Measurements from ENCODE around the gene RAI1.

The RAI1 gene

DNA sequence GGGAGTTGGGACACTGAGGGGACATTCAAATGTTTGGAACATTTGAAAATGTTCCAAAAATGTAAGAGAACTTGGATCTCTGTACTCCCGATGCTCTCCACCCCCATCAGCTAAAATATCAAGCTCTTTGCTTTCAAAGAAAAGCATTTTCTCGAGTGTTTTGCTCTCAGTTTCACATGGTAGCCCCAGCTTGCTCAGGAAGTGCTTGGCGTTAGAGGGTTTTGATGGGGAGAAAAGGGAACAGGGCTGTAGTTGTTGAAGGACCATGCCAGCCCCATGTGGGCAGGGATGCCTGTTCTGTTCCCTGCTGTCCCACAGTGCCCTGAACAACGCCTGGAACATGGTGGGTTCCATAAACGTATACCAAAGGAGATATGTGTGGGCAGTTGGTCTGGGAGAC, 37.0 kb downstream of the RAI1 start:
- peaks cover 50% of the 10 kb centered on the region for H3K27me3 Mint-ChIP-seq
- H3K36me3 Mint-ChIP-seq = peaks cover 9% of the 10 kb centered on the region
- H3K4me1 Mint-ChIP-seq = peaks cover 36% of the 10 kb centered on the region
- no peaks in the 10 kb centered on the region for H3K9me3 Mint-ChIP-seq
- CTCF ChIA-PET = interaction anchor here (1.0 kb wide), 1 partner anchor 9 kb away, joined by 3 read pairs; no protein-coding TSS in a partner anchor
- H3K27ac Mint-ChIP-seq = no peak overlapping the region
- no peak for DNase-seq
- H3K4me3 Mint-ChIP-seq = no peak overlapping the region

DNA sequence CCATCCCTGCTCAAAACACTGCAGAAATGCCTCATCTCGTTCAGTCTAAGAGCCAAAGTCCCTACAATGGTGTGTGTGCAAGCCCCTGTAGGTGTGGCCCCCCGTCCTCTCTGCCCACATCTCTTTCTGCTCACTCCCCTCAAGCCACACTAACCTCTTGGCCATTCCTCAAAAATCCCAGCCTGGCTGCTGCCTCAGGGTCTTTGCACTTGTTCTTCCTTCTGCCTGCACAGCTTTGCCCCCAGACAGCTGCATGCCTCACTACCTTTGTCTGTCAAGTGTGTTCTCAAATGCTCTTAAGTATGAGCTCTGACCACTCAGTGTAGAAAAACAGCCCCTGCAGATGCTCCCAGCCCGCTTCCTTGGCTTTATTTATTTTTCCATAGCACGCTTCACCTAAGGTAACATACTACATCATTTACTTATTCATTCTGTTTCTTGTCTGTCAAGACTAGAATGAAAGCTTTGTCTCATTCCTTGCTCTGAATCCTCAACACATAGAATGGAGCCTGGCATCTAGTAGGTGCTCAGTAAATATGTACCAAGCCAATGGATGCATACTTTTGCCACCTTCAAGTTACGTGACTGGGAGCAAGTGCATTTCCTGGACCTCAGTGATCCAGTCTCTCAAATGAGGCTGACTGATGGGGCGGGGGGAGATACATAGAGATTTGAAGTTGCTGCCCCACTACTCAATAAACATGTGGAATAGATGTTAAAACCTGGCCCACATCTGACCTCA, 38.1 kb downstream of the RAI1 start:
- CTCF ChIA-PET = no interaction called here
- Mint-ChIP-seq H3K36me3 (peaks cover 10% of the 10 kb centered on the region), H3K27me3 (peaks cover 61% of the 10 kb centered on the region), H3K4me1 (peaks cover 35% of the 10 kb centered on the region), H3K4me3 (no peak overlapping the region), H3K27ac (no peak overlapping the region), H3K9me3 (no peaks in the 10 kb centered on the region)
- DNase-seq = no peak

DNA sequence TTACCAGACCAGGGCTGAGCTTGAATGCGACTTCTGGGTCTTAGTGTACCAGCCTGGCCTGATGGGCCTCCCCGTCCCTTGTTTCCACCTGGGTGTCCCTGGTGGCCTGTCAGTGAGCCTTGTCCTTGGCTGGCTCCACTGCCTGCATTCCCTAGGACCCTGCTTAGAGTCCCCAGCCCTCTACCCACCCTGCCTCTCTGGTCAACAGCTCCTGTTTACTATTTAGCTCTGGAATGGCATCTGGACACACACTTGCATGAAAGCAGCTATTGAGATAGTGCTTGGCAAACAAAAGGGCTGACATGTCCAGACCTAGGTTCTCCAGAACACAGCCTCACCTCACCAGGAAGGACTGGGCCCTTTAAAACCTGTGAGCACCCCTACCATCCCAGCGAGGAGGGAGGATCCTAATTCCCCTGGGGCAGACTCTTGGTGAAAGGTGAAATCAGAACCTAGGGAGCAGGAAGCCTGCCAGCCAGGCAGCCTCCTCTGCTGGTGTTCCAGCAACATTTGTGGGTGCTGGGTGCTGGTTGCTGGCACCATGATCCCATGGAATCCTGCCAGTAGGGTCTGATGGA, 38.8 kb downstream of the RAI1 start:
- H3K9me3 Mint-ChIP-seq = no peaks in the 10 kb centered on the region
- DNase-seq = no peak
- CTCF ChIA-PET = no interaction called here
- no peak overlapping the region for H3K27ac Mint-ChIP-seq
- H3K4me1 Mint-ChIP-seq = peaks cover 39% of the 10 kb centered on the region
- peaks cover 10% of the 10 kb centered on the region for H3K36me3 Mint-ChIP-seq
- H3K4me3 Mint-ChIP-seq = no peak overlapping the region
- H3K27me3 Mint-ChIP-seq = peaks cover 68% of the 10 kb centered on the region

DNA sequence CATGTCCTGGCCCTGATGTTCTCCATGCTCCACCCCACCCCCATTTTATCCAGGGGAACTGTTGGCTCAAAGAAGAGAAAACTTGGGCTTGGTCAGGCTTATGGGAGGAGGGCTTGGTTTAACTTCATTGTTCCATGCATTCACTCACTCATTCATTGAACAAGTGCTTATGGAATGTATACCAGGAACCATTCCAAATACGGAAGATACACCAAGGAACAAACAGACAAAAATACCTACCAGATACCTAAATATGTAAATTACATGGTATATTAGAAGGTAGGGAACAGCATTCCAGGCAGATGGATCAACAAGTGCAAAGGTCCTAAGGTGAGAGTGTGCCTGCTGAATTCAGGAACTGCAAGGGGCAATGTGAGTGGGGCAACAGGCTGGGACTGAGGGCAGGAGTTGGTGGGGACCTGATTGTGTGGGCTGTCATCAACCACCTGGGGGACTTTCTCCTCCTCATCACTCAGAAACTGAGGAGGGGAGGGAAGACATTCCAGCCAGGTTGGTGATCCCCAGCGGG, 39.9 kb downstream of the RAI1 start:
- no peak overlapping the region for H3K4me3 Mint-ChIP-seq
- no peak for DNase-seq
- CTCF ChIA-PET = no interaction called here

DNA sequence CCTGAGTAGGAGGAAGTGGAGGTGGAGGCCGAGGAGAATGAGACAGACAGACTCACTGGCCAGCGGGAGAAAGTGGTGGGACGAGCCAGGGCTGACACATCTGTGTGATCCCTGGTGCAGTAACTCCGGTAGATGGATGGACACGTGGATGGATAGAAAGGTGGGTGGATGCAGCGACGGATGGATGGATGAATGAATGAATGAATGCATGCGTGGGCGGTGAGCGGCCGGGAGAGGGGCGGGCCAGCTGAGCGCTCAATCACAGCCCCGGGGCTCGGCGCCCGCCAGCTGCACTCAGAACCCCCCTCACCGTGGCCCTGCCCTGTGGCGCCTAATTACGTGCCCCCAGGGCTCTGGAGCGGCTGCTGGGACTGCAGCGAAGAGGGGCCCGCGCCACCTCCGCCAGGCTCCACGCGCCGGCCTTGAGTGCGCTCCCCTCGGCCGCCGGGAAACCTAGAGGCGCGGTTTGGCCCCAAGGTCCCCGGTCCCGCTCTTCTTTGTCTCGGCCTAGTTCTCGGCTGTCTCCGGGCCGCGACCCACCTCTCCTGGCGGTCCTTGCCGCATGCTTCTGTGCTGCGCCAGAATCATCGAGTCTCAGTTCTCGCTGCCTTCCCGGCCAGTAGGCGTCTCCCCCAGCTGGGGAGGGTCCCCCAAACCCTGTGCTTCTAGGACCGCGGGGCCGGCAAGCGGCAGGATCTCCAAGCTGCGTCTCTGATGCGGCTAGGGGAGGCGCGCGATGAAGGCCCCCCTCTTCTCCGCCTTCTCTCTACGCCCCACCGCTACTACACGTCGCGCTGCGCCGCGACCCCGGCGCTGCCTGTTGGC, 41.0 kb downstream of the RAI1 start:
- H3K9me3 Mint-ChIP-seq = no peaks in the 10 kb centered on the region
- no peak overlapping the region for H3K27ac Mint-ChIP-seq
- DNase-seq = no peak
- H3K4me3 Mint-ChIP-seq = no peak overlapping the region
- H3K36me3 Mint-ChIP-seq = peaks cover 10% of the 10 kb centered on the region
- peaks cover 54% of the 10 kb centered on the region for H3K4me1 Mint-ChIP-seq
- CTCF ChIA-PET = no interaction called here
- H3K27me3 Mint-ChIP-seq = peaks cover 86% of the 10 kb centered on the region

More for the DNA sequence above, 39.9 kb downstream of the RAI1 start:
- Mint-ChIP-seq H3K4me1 (peaks cover 48% of the 10 kb centered on the region), H3K9me3 (no peaks in the 10 kb centered on the region), H3K27ac (no peak overlapping the region), H3K36me3 (peaks cover 10% of the 10 kb centered on the region), H3K27me3 (peaks cover 80% of the 10 kb centered on the region)

DNA sequence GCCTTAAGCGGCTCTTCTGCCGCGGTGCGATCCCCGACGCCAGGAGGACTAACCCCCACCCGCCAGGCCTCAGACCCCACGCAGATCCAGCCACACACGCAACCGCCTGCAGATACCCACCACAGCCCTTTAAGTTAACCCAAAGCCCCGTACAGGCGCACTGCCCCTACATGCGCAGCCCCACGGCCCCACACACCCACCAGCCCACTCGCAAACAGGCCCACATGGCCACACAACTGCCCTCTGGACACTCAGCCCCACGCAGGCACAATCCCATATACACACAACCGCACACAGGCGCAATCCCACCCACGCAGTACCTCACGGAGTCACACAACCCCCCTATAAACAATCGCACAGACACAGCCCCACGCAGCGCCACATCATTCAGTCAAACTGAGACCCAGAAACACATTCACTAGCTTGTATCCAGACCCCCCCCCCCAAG, 41.7 kb downstream of the RAI1 start:
- Mint-ChIP-seq H3K27me3 (peaks cover 82% of the 10 kb centered on the region), H3K4me3 (peak overlapping the region; percentile 74), H3K27ac (peak overlapping the region; percentile 64), H3K4me1 (peaks cover 48% of the 10 kb centered on the region), H3K36me3 (peaks cover 10% of the 10 kb centered on the region), H3K9me3 (no peaks in the 10 kb centered on the region)
- DNase-seq = no peak
- CTCF ChIA-PET = interaction anchor here (0.7 kb wide), 1 partner anchor 139 kb away, joined by 3 read pairs; no protein-coding TSS in a partner anchor

DNA sequence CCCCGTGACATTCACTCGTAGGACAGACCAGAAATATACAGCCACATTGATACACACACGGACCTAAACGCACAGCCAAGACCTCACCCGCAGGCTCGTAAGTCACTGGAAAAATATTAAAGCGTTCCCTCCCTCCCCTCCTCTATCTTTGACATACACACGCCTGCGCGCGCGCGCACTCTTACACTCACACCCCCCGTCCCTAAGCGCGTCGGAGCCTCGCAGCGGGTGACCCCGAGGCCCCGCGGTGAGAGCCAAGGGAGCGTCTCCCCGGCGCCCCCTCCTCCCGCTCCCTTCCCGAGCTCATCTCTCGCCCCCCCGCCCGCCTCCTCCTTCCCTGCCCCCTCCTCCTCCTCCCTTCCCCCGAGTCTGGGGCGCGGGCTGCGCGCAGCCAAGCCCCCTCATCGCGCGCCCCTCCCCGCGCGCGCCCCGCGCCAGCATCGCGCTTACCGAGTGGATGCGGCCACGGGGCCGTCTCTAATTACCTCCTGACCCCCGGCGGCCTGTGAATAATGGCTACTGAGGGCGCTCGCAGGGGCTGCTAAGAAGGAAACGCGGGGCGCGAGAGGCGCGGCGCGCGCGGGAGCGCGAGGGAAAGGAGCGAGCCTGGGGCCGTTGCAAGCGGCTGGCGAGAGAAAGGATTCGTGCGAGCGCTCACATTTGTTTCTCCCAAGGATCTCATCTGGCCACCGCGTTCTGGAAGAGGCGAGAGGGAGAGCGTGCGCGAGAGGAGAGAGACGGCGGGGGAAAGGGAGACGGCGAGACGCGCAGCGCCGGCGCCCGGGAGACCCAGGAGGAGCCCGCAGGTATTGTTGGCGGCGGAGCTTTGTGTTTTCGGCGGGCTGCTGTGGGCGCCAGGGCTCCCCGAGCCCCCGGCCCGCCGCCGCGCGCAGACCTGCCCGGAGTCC, 42.4 kb downstream of the RAI1 start:
- Mint-ChIP-seq H3K27me3 (peaks cover 80% of the 10 kb centered on the region), H3K9me3 (no peaks in the 10 kb centered on the region), H3K27ac (no peak overlapping the region), H3K36me3 (peaks cover 10% of the 10 kb centered on the region), H3K4me3 (peak overlapping the region; percentile 74), H3K4me1 (peaks cover 42% of the 10 kb centered on the region)
- DNase-seq = peak; percentile 45
- CTCF ChIA-PET = interaction anchor here (0.7 to 1.2 kb wide), 2 partner anchors 41 to 138 kb away, joined by 3 to 6 read pairs; no protein-coding TSS in a partner anchor

DNA sequence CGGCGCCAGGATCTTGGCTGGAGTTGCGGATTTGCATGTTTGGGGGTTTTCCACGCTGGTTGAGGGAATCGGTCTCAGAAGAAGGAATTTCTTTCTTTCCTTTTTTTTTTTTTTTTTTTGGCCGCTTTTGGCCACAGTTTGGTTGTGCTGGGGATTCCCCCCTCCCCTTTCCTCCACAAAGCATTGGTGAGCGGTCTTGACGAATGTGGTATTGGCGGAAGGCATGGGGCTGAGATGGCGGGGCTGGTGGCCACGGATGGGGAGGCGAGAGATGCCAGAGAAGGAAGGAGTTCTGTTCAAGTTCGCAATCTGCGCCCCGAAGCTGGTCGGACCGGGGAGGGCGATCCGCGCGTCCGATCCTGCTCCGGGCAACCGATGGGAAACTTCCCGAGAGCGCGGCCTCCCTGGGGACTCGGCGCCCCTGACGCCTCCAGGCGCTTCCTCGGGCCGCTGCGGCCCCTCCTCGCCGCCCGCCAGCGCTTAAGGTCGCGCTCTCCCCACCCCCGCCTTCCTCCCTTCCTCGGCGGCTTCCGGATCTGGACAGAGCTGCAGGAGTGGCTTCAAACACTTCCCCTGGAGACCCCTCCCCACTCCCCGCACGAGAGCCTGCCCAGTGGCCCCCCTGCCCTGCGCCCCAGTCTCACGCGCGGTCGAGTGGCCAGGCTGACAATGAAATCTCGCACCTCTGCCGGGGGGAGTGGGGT, 43.2 kb downstream of the RAI1 start:
- H3K4me3 Mint-ChIP-seq = peak overlapping the region; percentile 63
- peaks cover 10% of the 10 kb centered on the region for H3K36me3 Mint-ChIP-seq
- CTCF ChIA-PET = interaction anchor here (1.2 kb wide), 1 partner anchor 42 kb away, joined by 6 read pairs; no protein-coding TSS in a partner anchor
- H3K4me1 Mint-ChIP-seq = peaks cover 39% of the 10 kb centered on the region
- H3K9me3 Mint-ChIP-seq = no peaks in the 10 kb centered on the region
- H3K27me3 Mint-ChIP-seq = peaks cover 74% of the 10 kb centered on the region
- DNase-seq = peak; percentile 39
- peak overlapping the region; percentile 52 for H3K27ac Mint-ChIP-seq

DNA sequence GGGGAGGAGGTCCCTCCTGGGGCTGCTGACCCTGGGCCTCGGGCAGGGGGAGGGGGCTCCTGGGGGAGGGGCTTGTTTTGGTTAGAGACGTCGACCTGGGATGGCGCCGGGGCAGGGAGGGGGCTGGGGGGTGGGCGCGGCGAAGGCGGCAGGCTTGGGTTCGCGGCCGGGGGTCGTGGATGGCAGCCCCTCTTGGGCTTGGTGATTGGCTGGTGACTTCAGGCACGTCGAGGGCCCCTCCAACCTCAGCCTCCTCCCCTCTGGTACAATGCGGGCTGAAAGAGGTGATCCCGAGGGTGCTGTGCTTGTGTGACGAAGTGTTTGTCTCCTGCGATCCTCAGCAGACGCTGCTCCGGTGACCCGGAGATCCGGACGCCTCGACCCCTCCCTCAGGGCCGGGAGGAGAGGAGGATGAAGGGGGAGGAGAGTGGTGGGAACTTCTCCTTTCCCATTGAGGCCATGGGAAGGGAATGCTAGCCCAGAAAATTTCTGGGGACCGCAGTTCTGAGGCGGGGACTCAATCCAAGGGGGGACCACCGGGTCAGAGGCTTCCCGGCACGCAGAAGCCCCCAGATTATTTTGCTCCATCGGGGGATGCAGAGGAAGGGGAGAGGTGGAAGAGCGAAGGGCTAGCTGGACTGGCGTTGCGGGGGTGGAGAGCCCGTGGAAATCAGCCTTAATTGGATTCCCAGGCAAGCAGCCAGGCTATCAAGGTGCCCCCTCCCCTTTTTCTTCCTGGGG, 43.9 kb downstream of the RAI1 start:
- Mint-ChIP-seq H3K27ac (no peak overlapping the region), H3K27me3 (peaks cover 66% of the 10 kb centered on the region), H3K9me3 (no peaks in the 10 kb centered on the region), H3K4me3 (peak overlapping the region; percentile 45), H3K4me1 (peaks cover 43% of the 10 kb centered on the region), H3K36me3 (peaks cover 13% of the 10 kb centered on the region)
- CTCF ChIA-PET = interaction anchor here (1.2 kb wide), 1 partner anchor 43 kb away, joined by 6 read pairs; no protein-coding TSS in a partner anchor
- no peak for DNase-seq

DNA sequence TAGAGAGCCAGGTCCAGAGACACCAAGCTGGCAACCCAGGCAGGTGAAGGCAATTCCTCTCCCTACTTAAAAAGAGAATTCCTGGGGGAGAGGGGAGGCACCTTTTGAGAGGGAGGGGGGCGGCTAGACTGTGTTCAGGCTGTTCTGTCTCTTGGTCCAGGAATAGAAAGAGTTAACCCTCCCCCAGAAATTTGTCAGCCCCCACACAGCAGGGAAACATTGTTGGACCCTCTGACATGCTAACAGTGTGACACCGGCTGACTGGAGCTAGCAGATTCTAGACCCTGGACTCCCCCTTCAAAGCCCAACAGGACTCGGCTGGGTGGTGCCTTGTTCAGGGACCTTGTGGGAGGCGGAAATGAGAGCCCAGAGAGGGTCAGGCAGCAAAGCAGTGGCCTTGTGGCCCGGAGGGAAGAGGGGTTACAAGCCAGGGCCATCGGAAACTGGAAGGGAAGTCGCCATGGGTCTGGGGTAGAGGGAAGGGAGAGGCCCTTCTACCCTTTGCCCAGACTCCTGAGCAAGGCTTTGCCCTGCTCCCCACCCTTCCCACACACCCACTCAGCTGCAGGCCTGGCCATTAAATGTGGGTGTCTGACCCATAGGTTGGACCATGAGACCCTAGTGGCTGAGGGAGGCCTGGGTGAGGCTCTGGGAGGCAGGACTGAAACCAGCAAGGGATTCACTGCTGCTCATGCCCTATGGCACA, 44.6 kb downstream of the RAI1 start:
- CTCF ChIA-PET = no interaction called here
- Mint-ChIP-seq H3K4me1 (peaks cover 43% of the 10 kb centered on the region), H3K4me3 (no peak overlapping the region)

DNA sequence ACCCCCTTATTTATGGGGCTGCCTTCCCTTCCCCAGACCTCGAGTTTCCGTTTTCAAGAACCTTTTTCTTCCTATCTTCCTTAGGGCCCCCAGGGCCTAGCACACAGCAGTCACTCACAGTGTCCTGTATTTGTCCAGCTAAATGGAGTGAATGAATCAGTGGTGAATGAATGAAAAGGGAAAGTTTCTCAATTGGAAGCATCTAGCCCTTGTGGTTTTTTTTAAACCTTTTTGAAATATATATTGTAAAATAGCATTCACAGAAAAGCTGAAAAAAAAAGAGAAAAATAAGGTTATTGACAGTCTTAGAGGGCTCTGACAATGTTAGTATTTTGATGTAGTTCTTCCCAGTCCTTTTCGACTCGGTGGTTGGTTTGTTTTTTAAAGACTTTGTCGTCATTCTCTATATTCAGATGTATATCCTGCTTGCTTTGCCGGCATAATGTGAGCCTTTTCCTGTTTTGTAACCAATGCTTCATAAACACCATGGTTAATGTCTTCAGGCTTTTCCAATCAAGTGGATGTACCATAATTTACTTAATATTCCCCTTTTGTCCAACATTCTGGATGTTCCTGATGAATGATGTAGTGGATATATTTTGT, 45.3 kb downstream of the RAI1 start:
- Mint-ChIP-seq H3K9me3 (no peaks in the 10 kb centered on the region), H3K27ac (peak overlapping the region; percentile 53), H3K4me3 (no peak overlapping the region)

More for the DNA sequence above, 44.6 kb downstream of the RAI1 start:
- Mint-ChIP-seq H3K36me3 (peaks cover 13% of the 10 kb centered on the region), H3K9me3 (no peaks in the 10 kb centered on the region), H3K27me3 (peaks cover 59% of the 10 kb centered on the region), H3K27ac (no peak overlapping the region)
- no peak for DNase-seq

More for the DNA sequence above, 45.3 kb downstream of the RAI1 start:
- no peak for DNase-seq
- Mint-ChIP-seq H3K36me3 (peaks cover 11% of the 10 kb centered on the region), H3K4me1 (peaks cover 43% of the 10 kb centered on the region), H3K27me3 (peaks cover 53% of the 10 kb centered on the region)
- CTCF ChIA-PET = interaction anchor here (1.0 kb wide), 1 partner anchor 8 kb away, joined by 3 read pairs; no protein-coding TSS in a partner anchor

All from activated naive CD4-positive, alpha-beta T cell treated with anti-CD3 and anti-CD28 coated beads, Interleukin-2, amount 10 ng/mL, durations not matched to agents 7 days and 5 days (primary cell).